ENCODE measurements around the gene CLDN2. TPM values are rescaled to one million over a fixed set of nuclear protein-coding genes. Genes with fewer than 3 reads are reported as not detected.
"Not testable (repeated sequence)": the region's sequence is repeated elsewhere in the genome, so short reads cannot be mapped to it uniquely, and the experiment has no call there.

Gene CLDN2
- total RNA-seq, result not detected

GRCh38 chrX:106919932-106920452 is at the start of gene CLDN2:
Gene CLDN2, plus strand, starts transcription at chrX:106920402. Its CDS starts 7,827 bp downstream, at chrX:106928229.
- Mint-ChIP-seq H3K36me3 (no peaks in the 10 kb centered on the region), H3K4me1 (ENCODE audit: low read depth) (peaks cover 19% of the 10 kb centered on the region), H3K4me3 (no peak within 1 kb of the TSS), H3K27me3 (peaks cover 2% of the 10 kb centered on the region), H3K27ac (no peak within 1 kb of the TSS), H3K9me3 (no peaks in the 10 kb centered on the region)
- DNase-seq, result no peak
- CTCF ChIA-PET, result no interaction called here
- intact Hi-C loops (cut with micrococcal nuclease), result no loop called here
- POLR2A ChIA-PET, result no interaction called here

GRCh38 chrX:106872796-106873195 is 47.4 kb upstream of the CLDN2 start:
- H3K27ac Mint-ChIP-seq; CTCF ChIA-PET; DNase-seq; H3K36me3 Mint-ChIP-seq; POLR2A ChIA-PET; H3K4me1 Mint-ChIP-seq (ENCODE audit: low read depth); H3K27me3 Mint-ChIP-seq; H3K9me3 Mint-ChIP-seq; intact Hi-C loops (cut with micrococcal nuclease); H3K4me3 Mint-ChIP-seq: not testable (repeated sequence)

- Mint-ChIP-seq H3K4me1 (ENCODE audit: low read depth) (no peaks in the 10 kb centered on the region), H3K27ac (no peak overlapping the region), H3K27me3 (no peaks in the 10 kb centered on the region), H3K4me3 (no peak overlapping the region), H3K36me3 (no peaks in the 10 kb centered on the region), H3K9me3 (no peaks in the 10 kb centered on the region)
- no peak for DNase-seq
- intact Hi-C loops (cut with micrococcal nuclease), result no loop called here
- ChIA-PET POLR2A (no interaction called here), CTCF (interaction anchor here (0.6 to 1.8 kb wide), 7 partner anchors 8 to 1040 kb away, joined by 3 to 6 read pairs (median 3); no protein-coding TSS in a partner anchor)
These were observed 46.1 kb upstream of the CLDN2 start for GRCh38 chrX:106874075-106874474.

- Mint-ChIP-seq H3K4me1 (ENCODE audit: low read depth) (no peaks in the 10 kb centered on the region), H3K9me3 (no peaks in the 10 kb centered on the region), H3K4me3 (no peak overlapping the region), H3K27ac (no peak overlapping the region), H3K27me3 (no peaks in the 10 kb centered on the region), H3K36me3 (no peaks in the 10 kb centered on the region)
- CTCF ChIA-PET, result interaction anchor here (0.7 to 1.8 kb wide), 5 partner anchors 9 to 137 kb away, joined by 3 to 6 read pairs (median 4); no protein-coding TSS in a partner anchor
- no peak for DNase-seq
- POLR2A ChIA-PET, result no interaction called here
- intact Hi-C loops (cut with micrococcal nuclease), result no loop called here
These were observed 45.1 kb upstream of the CLDN2 start for GRCh38 chrX:106875151-106875550.

- ChIA-PET POLR2A (no interaction called here), CTCF (interaction anchor here (1.0 kb wide), 1 partner anchor 9 kb away, joined by 4 read pairs; no protein-coding TSS in a partner anchor)
- no peaks in the 10 kb centered on the region for H3K27me3 Mint-ChIP-seq
- no peaks in the 10 kb centered on the region for H3K9me3 Mint-ChIP-seq
- no peak overlapping the region for H3K4me3 Mint-ChIP-seq
- no peak for DNase-seq
- H3K27ac Mint-ChIP-seq, result no peak overlapping the region
- intact Hi-C loops (cut with micrococcal nuclease), result no loop called here
- H3K36me3 Mint-ChIP-seq, result no peaks in the 10 kb centered on the region
- H3K4me1 Mint-ChIP-seq (ENCODE audit: low read depth), result no peaks in the 10 kb centered on the region
These were observed 30.7 kb upstream of the CLDN2 start for GRCh38 chrX:106889468-106889867.

GRCh38 chrX:106891762-106892460 is 28.3 kb upstream of the CLDN2 start:
- Mint-ChIP-seq H3K4me3 (no peak overlapping the region), H3K27me3 (no peaks in the 10 kb centered on the region), H3K4me1 (ENCODE audit: low read depth) (no peaks in the 10 kb centered on the region), H3K9me3 (no peaks in the 10 kb centered on the region), H3K36me3 (no peaks in the 10 kb centered on the region), H3K27ac (no peak overlapping the region)
- POLR2A ChIA-PET, result no interaction called here
- CTCF ChIA-PET, result no interaction called here
- intact Hi-C loops (cut with micrococcal nuclease), result no loop called here
- no peak for DNase-seq

GRCh38 chrX:106894392-106894909 is 25.8 kb upstream of the CLDN2 start:
- no peaks in the 10 kb centered on the region for H3K4me1 Mint-ChIP-seq (ENCODE audit: low read depth)
- intact Hi-C loops (cut with micrococcal nuclease), result loop anchor here (2.0 kb wide), 1 partner anchor 882 kb away; the partner anchor contains the start of gene NCBP2L
- ChIA-PET CTCF (interaction anchor here (0.7 to 1.9 kb wide), 13 partner anchors 8 to 1001 kb away, joined by 3 to 14 read pairs (median 3); partner anchors contain the start of gene RIPPLY1), POLR2A (no interaction called here)
- no peak overlapping the region for H3K27ac Mint-ChIP-seq
- H3K36me3 Mint-ChIP-seq, result no peaks in the 10 kb centered on the region
- H3K9me3 Mint-ChIP-seq, result no peaks in the 10 kb centered on the region
- peak; percentile 54 for DNase-seq
- H3K27me3 Mint-ChIP-seq, result no peaks in the 10 kb centered on the region
- no peak overlapping the region for H3K4me3 Mint-ChIP-seq

GRCh38 chrX:106894978-106895452 is 25.2 kb upstream of the CLDN2 start:
- no peaks in the 10 kb centered on the region for H3K36me3 Mint-ChIP-seq
- no peak overlapping the region for H3K27ac Mint-ChIP-seq
- H3K4me1 Mint-ChIP-seq (ENCODE audit: low read depth), result no peaks in the 10 kb centered on the region
- no peaks in the 10 kb centered on the region for H3K27me3 Mint-ChIP-seq
- no peaks in the 10 kb centered on the region for H3K9me3 Mint-ChIP-seq
- CTCF ChIA-PET, result interaction anchor here (0.7 to 1.9 kb wide), 11 partner anchors 8 to 1001 kb away, joined by 3 to 14 read pairs (median 3); partner anchors contain the start of gene RIPPLY1
- intact Hi-C loops (cut with micrococcal nuclease), result loop anchor here (2.0 kb wide), 1 partner anchor 882 kb away; the partner anchor contains the start of gene NCBP2L
- POLR2A ChIA-PET, result no interaction called here
- H3K4me3 Mint-ChIP-seq, result no peak overlapping the region
- no peak for DNase-seq

- ChIA-PET POLR2A (no interaction called here), CTCF (interaction anchor here (0.7 to 1.3 kb wide), 2 partner anchors 17 to 45 kb away, joined by 3 to 5 read pairs; no protein-coding TSS in a partner anchor)
- DNase-seq, result no peak
- H3K4me1 Mint-ChIP-seq (ENCODE audit: low read depth), result no peaks in the 10 kb centered on the region
- no peaks in the 10 kb centered on the region for H3K9me3 Mint-ChIP-seq
- H3K36me3 Mint-ChIP-seq, result no peaks in the 10 kb centered on the region
- no peaks in the 10 kb centered on the region for H3K27me3 Mint-ChIP-seq
- H3K4me3 Mint-ChIP-seq, result no peak overlapping the region
- intact Hi-C loops (cut with micrococcal nuclease), result no loop called here
- H3K27ac Mint-ChIP-seq, result no peak overlapping the region
These were observed 22.9 kb upstream of the CLDN2 start for GRCh38 chrX:106897259-106897658.

GRCh38 chrX:106898462-106898861 is 21.7 kb upstream of the CLDN2 start:
- ChIA-PET POLR2A (no interaction called here), CTCF (interaction anchor here (0.7 to 1.9 kb wide), 9 partner anchors 9 to 950 kb away, joined by 3 to 12 read pairs (median 3); no protein-coding TSS in a partner anchor)
- intact Hi-C loops (cut with micrococcal nuclease), result loop anchor here (2.0 kb wide), 1 partner anchor 54 kb away; no protein-coding TSS in a partner anchor
- no peaks in the 10 kb centered on the region for H3K9me3 Mint-ChIP-seq
- peak; percentile 10 for DNase-seq
- H3K27ac Mint-ChIP-seq, result no peak overlapping the region
- H3K4me1 Mint-ChIP-seq (ENCODE audit: low read depth), result no peaks in the 10 kb centered on the region
- H3K27me3 Mint-ChIP-seq, result no peaks in the 10 kb centered on the region
- H3K4me3 Mint-ChIP-seq, result no peak overlapping the region
- no peaks in the 10 kb centered on the region for H3K36me3 Mint-ChIP-seq

GRCh38 chrX:106899276-106899675 is 20.9 kb upstream of the CLDN2 start:
- Mint-ChIP-seq H3K27ac (no peak overlapping the region), H3K4me1 (ENCODE audit: low read depth) (no peaks in the 10 kb centered on the region), H3K27me3 (no peaks in the 10 kb centered on the region), H3K36me3 (no peaks in the 10 kb centered on the region), H3K4me3 (no peak overlapping the region), H3K9me3 (no peaks in the 10 kb centered on the region)
- CTCF ChIA-PET, result interaction anchor here (0.6 to 1.9 kb wide), 8 partner anchors 16 to 530 kb away, joined by 3 to 12 read pairs (median 3); no protein-coding TSS in a partner anchor
- no peak for DNase-seq
- intact Hi-C loops (cut with micrococcal nuclease), result loop anchor here (2.0 kb wide), 1 partner anchor 54 kb away; no protein-coding TSS in a partner anchor
- POLR2A ChIA-PET, result no interaction called here

- intact Hi-C loops (cut with micrococcal nuclease), result loop anchor here (2.0 kb wide), 1 partner anchor 53 kb away; no protein-coding TSS in a partner anchor
- ChIA-PET CTCF (interaction anchor here (0.6 to 1.3 kb wide), 3 partner anchors 18 to 426 kb away, joined by 3 to 4 read pairs (median 4); no protein-coding TSS in a partner anchor), POLR2A (no interaction called here)
- no peak for DNase-seq
- Mint-ChIP-seq H3K27me3 (no peaks in the 10 kb centered on the region), H3K4me3 (no peak overlapping the region), H3K4me1 (ENCODE audit: low read depth) (no peaks in the 10 kb centered on the region), H3K9me3 (no peaks in the 10 kb centered on the region), H3K27ac (no peak overlapping the region), H3K36me3 (no peaks in the 10 kb centered on the region)
These were observed 20.4 kb upstream of the CLDN2 start for GRCh38 chrX:106899841-106900240.
